SIG-M5 (cell line): ENCODE data around the gene ROMO1.
"Not testable (repeated sequence)": the region's sequence is repeated elsewhere in the genome, so short reads cannot be mapped to it uniquely, and the experiment has no call there.

ENCODE experiments used
- DNase-seq: peaks from one replicate; lab custom pipeline; 2025; lab: John Stamatoyannopoulos, UW

Gene ROMO1

DNA sequence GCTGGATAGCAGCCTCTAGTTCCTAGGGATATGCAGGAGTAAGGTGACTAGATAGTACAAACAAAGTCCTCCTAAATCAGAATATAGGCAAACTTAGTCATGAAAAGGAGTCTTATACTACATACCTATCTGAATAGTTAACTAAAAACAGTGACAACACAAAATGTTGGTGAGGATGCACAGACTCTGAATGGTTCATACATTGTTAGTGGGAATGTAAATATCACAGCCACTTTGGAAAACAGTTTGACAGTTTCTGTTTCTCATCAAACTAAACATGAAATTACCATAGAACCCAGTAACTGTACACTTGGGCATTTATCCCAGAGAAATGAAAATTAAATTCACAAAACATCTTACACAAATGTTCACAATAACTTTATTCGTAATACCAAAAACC, 17.2 kb upstream of the ROMO1 start:
- no peak for DNase-seq

DNA sequence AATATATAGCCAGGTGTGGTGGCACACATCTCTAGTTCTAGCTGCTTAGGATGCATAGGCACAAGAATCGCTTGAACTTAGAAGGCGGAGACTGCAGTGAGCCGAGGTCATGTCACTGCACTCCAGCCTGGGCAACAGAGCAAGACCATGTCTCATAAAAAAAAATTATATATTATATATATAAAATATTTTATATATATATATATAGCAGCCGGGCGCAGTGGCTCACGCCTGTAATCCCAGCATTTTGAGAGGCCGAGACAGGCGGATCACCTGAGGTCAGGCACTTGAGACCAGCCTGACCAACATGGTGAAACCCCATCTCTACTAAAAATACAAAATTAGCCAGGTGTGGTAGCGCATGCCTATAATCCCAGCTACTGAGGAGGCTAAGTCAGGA, 13.8 kb upstream of the ROMO1 start:
- DNase-seq, result not testable (repeated sequence)

DNA sequence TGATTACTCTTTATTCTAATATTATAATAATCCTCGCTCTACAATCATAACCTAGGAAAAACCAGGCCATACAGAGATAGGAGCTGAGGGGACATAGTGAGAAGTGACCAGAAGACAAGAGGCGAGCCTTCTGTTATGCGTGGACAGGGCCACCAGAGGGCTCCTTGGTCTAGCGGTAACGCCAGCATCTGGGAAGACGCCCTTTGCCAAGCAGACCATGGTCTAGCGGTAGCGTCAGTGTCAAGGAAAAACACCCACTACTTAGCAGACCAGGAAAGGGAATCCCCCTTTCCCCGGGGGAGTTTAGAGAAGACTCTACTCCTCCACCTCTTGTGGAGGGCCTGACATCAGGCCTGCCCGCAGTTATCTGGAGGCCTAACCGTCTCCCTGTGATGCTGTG, 12.3 kb upstream of the ROMO1 start:
- DNase-seq, result not testable (repeated sequence)

DNA sequence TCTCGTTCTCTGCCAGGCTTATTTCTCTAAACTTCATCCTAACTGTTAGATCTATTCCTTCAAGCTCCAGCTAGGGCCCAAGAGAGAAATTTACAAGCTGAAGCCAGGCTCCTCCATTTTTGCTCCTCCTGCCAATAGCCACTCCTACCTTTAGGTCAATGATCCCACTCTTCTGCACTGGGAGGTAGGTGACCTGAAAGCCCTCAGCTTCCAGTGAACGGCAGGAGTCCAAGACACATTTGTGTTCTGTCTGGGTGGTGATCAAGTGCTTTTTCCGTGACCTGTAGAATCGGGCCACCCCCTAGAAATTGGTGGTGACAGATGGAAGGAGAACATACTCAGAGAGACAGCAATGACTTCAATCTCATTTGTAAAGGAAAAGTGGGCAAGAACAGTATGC, 8.9 kb upstream of the ROMO1 start:
- DNase-seq, result no peak

DNA sequence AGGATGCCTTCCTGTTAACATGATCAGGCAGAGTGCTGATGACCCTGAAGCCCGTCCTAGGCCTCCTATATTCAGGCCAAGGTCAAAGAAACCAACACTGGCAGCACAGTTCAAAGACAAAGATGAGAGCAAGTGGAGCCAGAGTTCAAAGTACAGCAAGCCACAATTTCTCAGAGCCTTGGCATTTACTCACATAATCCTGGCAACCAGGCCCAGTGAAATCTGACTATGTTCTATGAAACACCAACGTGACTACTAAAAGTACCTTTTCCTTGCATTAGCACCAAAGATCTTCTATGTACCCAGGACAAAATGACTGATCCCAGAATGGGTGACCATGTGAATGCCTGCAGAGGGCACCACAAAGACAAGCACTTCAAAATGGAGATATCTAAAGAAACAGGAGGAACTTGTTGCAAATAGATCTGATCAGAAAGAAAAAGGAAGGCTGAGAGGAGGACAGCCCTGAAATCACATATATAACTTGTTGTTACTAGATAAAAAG, 3.9 kb upstream of the ROMO1 start:
- no peak for DNase-seq

DNA sequence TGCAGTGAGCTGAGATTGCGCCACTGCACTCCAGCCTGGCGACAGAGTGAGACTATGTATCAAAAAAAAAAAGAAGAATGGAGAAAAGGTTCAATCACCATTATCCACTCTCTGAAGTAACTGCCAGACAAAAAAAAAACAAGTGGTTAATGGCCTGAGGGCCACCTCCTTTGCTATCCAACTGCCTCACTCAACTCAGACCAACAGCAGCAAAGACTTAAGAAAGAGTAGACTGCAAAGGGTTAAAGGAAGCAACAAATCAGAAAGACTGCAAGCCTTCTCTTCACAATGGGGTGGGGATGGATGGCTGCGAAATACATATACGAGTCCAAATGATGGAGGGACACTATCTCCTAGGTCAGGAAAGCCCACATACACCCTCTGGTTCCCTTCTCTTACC, 3.2 kb upstream of the ROMO1 start:
- no peak for DNase-seq

DNA sequence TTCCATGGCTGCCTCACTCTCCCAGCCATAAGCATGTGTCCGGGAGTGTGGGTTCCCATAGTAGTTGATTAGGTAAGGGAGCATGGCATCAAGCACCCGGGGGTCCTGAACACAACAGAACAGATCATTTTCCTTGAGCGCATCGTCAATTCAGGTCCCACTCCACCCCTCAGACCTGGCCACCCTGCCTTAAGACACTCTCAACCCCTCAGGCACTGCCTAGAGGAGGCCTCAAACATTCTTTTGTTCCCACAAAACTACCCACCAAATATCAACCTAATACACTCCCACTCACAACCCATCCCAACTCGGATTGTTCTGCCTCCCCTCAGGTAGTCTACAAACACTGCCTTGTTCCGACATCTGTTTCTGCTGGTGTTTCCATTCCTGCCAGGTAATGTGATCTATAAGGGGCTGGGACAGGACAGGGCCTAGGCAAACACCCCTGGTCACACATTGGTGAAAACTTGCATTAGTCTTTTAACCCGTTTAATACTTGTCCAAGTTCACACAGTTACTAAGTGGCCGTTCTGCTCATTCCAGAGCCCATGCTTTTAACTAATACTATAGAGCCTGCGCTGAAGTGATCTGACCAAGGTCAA, 1.4 kb upstream of the ROMO1 start:
- no peak for DNase-seq

DNA sequence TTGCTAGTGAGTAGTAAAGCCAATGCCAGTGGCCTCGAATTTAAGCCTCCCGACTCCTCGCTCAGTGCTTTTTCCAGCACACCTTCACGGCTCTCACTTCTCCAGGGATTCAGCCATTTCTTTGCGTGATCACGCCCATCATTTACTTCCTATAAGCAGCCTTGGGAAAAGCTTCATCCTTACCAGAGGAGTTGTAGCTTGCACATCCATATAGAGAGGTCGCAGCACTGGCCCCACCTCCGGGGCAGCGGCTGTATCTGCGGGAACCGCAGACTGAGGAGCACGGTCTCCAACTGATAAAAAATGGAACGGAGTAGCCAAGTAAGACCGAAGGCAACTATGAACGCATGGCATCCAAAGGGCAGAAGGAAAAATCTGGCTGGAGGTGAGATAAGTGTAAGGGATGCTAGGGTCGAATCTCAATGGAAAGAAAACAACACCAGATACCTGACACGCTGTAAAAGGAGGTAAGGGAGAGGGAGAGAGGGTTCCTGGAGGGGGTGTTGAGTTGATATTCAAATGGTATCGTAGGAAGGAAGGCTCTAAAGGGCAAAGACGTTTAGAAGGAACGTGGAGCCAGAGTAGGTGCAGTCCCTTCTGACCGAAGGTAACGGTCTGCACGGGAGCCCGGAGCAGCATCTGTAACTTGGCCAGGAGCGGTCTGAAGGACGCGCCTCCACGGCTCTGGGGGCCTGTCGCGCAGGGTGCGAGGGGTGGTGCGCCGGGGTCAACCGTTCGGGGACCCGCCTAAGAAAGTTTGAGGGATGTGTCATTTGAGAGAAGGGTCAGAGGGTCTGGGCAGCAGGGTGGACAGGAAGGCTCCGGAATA, 693 bp upstream of the ROMO1 start:
- no peak for DNase-seq

DNA sequence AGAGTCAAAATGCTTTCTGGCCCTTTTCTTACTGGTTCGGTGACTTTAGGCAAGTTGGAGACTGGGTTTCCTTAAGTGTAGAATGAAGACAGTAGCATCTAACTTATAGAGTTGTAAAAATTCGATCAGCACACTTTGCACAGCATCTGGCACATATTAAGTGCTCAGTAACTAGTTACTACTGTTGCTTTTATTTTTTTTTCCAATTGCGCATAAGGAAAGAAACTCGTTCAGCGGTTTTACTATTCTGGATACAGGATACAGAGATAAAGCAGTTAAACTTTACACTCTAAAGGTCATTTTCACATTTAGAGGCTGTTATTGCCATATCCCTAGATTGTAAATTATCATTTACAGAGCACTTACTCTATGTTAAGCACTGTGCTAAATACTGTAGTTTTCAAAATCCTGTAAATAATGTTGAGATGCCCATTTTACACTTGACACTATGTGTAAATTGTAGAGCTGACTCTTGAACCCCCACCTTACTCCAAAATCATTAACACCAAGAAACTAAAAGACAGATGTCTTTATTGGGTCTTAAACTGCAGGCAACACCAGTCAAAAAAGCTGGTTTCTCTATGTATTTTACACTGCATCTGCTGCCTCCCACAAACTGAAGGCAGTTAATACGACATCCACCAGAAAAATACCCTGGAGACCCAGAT, 886 bp downstream of the ROMO1 start:
- DNase-seq, result no peak

DNA sequence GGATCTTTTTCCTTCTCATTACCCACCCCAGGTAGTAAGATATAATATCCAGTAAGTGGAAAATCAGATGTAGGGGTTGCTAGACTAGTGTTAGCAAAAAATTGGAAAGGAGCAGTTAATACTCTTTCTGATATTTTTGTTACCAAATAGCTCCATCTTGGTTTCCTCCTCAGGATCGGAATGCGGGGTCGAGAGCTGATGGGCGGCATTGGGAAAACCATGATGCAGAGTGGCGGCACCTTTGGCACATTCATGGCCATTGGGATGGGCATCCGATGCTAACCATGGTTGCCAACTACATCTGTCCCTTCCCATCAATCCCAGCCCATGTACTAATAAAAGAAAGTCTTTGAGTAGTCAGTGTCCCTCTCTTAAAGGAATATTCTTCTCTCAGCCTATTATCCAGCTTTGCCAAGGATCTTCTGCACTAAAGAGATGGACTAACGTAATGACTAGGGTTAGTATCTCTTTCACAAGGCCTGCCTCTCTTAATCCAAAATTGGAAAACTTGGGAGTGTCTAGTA, 1.5 kb downstream of the ROMO1 start:
- no peak for DNase-seq

DNA sequence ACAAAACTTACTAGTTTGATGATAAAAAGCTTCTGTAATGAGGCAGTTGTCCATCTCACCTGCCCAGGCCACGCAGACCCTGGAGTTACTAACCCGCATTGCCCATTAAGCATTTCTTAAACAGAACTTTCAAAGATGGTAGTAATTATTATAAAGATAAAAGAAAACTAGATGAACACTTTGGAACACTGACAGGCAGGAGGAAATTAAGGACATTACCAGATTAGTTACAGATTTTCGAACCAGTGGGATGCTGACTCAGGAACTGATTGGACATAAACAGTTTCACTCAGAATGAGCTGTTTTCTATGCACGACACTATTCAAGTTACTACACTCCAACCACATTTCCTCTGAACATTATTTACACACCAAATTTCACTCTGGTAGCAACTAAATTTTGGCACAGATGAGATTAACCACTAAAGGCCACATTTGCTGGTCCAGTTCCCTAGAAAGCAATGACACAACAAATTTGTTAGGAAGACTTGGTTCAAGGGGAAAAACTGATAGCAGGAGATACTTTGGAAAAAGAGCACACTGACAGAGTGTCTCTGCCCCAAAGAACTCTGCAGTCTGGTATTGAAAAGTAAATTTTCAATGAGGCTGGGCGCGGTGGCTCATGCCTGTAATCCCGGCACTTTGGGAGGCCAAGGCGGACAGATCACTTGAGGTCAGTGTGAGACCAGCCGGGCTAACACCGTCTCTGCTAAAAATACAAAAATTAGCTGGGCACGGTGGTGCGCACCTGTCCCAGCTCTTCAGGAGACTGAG, 3.0 kb downstream of the ROMO1 start:
- DNase-seq, result no peak

DNA sequence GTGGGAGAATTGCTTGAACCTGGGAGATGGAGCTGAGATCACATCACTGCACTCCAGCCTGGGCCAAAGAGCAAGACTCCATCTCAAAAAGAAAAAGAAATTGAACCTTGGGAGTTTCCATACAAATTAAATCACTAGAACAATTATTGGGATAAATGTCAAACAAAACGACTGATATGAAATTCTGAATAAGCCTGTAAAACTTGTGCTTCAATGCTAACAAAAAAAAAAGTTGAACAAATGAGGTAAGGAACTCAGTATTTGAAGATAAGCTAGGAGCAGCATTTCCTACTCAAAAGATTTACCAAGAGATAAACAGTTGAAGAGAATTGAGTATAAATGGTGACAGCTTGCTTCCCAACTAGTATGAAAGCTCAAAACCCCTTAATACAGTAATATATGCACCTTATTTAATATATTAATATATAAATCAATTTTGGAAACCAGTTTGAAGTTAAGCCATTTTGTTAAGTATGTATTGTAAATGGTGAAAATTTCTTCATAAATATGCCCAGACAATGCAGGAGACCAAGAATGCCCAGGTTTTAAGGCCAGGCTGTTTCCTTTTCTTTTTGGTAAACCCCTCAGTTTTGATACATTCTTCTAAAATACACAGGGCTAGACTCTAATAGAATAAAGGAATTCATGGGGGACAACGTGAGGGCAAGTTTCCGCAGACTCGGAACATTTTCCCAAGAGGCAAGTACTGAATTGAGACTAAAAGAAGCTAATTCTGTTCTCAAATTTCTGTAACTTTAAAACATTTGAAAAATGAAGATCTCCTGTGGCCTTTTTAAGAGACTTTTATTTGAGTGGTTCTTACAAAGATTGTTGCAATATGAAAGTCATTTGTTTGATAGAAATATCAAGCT, 3.9 kb downstream of the ROMO1 start:
- DNase-seq, result no peak

DNA sequence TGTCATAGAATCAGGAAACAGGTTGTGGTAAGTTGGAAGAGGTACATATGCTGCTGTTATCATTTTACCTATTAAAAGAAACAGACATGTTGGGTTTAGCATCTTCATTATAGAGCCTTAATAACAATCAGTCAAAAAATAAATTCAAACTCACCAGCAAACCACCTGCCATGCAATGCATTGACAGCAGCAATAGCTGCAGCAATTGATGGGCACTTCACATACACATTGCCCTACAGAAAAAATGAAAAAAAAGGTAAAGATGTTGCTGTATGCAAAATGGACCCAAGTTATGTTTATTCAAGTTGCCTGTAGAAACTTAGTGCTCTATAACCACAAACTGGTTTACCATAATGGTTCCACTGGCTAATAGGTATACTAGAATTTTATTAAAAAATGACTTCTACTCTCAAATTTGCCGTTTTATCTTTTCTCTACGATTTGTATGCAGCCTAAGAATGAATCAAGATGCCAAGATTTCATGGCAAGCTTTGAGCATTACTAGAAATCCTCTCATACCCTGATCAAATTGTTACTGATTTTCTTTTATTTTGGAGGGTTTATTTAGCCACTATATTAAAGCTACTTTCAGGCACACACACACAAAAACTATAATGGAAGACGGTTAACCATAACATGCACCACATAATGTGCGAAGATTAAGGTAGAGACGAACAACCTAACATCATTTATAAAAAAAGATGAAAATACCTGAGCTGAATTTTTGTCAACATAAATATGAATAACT, 5.5 kb downstream of the ROMO1 start:
- no peak for DNase-seq

DNA sequence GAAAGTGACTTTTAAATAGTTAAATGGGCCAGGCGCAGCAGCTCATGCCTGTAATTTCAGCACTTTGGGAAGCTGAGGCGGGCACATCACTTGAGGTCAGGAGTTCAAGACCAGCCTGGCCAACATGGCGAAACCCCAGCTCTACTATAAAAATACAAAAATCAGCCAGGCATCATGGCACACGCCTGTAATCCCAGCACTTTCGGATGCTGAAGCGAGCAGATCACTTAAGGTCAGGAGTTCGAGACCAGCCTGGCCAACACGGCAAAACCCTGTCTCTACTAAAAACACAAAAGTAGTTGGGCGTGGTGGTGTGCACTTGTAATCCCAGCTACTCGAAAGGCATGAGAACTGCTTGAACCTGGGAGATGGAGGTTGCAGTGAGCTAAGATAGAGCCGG, 6.7 kb downstream of the ROMO1 start:
- not testable (repeated sequence) for DNase-seq

DNA sequence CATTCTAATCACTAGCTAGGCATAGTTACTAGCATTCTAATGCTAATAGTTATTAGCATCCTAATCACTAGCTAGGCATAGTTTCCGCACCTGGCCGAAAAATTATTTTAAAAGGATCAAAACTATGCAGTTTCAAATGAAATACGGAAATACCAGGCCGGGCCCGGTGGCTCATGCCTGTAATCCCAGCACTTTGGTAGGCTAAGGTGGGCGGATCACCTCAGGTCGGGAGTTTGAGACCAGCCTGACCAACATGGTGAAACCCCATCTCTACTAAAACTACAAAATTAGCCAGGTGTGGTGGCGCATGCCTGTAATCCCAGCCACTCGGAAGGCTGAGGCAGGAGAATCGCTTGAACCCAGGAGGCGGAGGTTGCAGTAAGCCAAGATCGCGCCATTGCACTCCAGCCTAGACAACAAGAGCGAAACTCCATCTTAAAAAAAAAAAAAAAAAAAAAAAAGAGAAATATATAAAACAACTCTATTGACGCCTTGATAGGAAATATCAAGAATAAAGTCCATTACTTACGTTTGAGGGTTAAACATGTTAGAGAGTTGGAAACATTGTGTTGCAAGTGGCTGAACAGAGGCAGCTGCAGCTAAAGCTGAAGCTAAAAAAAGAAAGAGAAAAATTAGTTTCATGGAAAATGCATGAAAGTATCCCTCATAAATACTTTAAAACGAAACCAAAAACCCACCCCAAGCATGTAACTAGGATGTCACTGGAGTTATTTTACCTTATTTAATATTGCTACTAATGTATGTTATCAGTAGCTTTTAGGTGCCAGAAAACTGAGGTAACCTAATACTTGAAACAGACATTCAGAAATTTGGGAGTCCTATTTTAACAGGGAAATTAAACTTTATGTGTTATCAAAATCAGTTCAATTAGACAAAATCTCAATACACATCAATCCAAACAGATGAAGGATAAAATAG, 7.7 kb downstream of the ROMO1 start:
- DNase-seq, result not testable (repeated sequence)

DNA sequence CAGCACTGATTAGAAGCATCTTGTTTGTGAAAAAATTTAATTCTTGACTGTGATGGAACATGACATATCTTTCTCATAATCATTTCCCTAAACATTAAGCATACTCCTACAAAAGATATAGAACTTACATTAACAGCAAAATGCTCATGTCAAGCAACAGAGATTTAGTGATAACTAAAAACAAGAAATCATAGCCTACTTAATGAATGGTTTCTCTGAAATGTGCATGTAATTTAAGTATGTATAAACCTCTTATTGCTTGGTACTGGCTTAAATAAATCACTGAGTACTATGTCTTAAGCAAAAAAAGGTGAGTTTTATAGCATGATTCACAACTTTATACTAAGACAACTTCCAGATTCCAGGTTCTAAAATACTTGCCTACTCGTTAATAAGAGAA, 9.3 kb downstream of the ROMO1 start:
- no peak for DNase-seq

DNA sequence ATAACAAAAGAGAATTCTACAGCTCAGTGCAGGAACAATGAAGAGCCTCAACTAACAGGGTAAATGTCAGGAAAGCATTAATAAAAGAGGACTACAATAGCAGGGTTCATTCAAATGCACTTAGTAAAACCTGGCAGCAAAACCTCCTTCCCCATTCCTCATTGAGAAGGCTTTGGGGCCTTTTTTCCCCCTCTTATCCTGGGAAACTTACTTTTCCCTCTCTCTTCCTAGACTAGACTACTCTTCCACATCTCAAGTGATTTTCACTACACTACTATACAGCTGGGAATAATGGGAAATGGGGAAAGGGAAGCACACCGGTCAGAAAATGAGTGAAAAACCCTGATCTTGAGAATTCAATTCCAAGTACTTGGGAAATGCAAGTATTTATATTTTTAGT, 10.1 kb downstream of the ROMO1 start:
- no peak for DNase-seq

DNA sequence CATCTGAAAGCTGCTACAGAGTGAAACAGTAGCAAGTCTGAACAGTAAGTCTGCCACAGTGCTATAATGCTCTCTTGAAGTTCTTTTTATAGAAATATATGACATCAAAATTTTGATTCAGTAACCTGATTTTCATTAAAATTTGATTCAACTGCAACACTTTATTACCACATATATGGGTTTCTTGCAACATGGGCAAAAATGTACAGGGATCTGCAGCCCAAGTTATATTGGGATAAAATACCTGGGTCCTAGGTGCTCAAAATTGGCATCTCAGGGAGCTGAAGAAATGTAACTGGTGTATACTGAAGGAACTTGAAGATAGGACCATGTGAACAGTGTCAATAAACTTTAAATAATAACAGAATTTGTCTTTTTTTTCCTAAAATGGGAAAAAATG, 10.8 kb downstream of the ROMO1 start:
- DNase-seq, result no peak

DNA sequence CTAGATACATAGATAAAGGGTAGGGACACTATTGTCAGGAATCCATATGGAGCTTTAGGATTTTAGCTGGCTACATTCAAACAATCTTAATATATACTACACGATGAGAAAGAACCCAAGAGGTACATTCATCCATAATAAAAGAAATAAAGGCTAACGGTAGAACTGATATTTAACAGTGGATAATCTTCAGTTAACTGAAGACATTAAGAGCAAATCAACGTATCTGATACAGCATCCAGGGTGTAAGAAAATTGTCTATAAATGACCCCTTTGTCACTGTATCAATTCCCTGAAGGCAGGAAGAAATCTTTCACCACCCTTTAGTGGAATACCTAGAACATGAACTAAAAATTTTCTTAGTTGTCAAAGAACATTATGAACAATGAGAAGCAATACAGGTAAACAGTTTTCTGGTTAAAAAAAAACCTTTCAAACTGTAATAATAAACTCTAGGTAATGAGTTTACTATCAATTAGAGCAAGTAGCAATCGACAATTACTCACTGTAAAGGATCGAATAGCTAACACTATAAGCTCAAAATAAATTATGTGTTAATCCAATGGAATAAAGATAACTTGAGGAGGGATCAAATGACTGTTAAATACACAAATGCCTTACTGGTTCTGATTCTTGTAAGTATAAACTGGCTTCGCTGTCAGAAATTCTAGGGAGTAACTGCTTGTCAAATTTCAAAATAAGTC, 11.8 kb downstream of the ROMO1 start:
- no peak for DNase-seq
